B cell (primary cell): ENCODE results near the gene JARID2.

Experiments
- EZH2 ChIP-seq: IDR thresholded peaks from 2 replicates; pipeline ENCODE4 v1.6.1; 2012; ENCODE audit warnings: borderline replicate concordance, low read depth, mild to moderate bottlenecking, moderate library complexity, low read length; ENCODE audit not compliant: insufficient read depth, poor library complexity, severe bottlenecking
- TF ChIP-seq, protein P1 (sequence below): fragments of 200-600 bp; IDR thresholded peaks from one replicate; pipeline ENCODE4 v1.8.0; 2022; ENCODE audit warnings: antibody characterized with exemption, mild to moderate bottlenecking

DNA sequence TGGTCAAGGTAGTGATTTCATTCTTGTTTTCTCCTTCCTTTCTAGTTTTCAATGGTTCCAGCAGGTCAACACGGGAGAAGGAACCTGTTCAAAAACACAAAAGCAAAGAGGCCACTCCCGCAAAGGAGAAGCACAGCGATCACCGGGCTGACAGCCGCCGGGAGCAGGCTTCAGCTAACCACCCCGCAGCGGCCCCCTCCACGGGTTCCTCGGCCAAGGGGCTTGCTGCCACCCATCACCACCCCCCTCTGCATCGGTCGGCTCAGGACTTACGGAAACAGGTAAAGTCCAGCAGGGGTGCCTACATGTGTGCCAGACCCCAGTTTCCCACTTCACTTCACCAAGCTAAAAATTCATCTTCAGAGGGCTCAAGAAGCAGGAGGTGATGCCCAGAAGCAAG is 241.4 kb downstream of the JARID2 start:
- TF ChIP-seq, protein P1, sequence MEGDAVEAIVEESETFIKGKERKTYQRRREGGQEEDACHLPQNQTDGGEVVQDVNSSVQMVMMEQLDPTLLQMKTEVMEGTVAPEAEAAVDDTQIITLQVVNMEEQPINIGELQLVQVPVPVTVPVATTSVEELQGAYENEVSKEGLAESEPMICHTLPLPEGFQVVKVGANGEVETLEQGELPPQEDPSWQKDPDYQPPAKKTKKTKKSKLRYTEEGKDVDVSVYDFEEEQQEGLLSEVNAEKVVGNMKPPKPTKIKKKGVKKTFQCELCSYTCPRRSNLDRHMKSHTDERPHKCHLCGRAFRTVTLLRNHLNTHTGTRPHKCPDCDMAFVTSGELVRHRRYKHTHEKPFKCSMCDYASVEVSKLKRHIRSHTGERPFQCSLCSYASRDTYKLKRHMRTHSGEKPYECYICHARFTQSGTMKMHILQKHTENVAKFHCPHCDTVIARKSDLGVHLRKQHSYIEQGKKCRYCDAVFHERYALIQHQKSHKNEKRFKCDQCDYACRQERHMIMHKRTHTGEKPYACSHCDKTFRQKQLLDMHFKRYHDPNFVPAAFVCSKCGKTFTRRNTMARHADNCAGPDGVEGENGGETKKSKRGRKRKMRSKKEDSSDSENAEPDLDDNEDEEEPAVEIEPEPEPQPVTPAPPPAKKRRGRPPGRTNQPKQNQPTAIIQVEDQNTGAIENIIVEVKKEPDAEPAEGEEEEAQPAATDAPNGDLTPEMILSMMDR: no peak
- no peak for TF ChIP-seq EZH2
